Activated B cell treated with CpG ODN at 0.5 μM for 24 hours (primary cell): ENCODE data around the gene EIF3I. TPM values are rescaled to one million over a fixed set of nuclear protein-coding genes. Genes with fewer than 3 reads are reported as not detected.

Experiments used
- ATAC-seq: fragments of 200-7000 bp; cut with Tn5 transposase; one replicate; pipeline ENCODE4 v1.10.0; 2021; ENCODE audit warnings: low read depth, mild to moderate bottlenecking, moderate library complexity
- CTCF ChIA-PET: fragments of 350-600 bp; sonication (Branson Sonifier 250); formaldehyde crosslinking; loops from one replicate; lab custom pipeline; 2021; ENCODE audit warnings: antibody characterized with exemption; lab: Charles Lee
- POLR2A ChIA-PET: fragments of 350-600 bp; sonication (Branson Sonifier 250); formaldehyde crosslinking; loops from one replicate; lab custom pipeline; 2021; ENCODE audit warnings: antibody characterized with exemption; lab: Charles Lee
- DNase-seq: peaks from one replicate; pipeline ENCODE4 v3.0.0; 2022
- H3K27ac Mint-ChIP-seq: one replicate; pipeline ENCODE4 v1.8.0; 2020; ENCODE audit warnings: mixed read lengths
- H3K27me3 Mint-ChIP-seq: one replicate; pipeline ENCODE4 v1.8.0; 2021; ENCODE audit warnings: mixed read lengths
- H3K36me3 Mint-ChIP-seq: one replicate; pipeline ENCODE4 v1.8.0; 2021; ENCODE audit warnings: low read depth, mixed read lengths
- H3K4me1 Mint-ChIP-seq: one replicate; pipeline ENCODE4 v1.8.0; 2021; ENCODE audit warnings: mixed read lengths
- H3K4me3 Mint-ChIP-seq: one replicate; pipeline ENCODE4 v1.8.0; 2020; ENCODE audit warnings: mild to moderate bottlenecking, mixed read lengths
- H3K9me3 Mint-ChIP-seq: one replicate; pipeline ENCODE4 v1.8.0; 2020; ENCODE audit warnings: mixed read lengths
- intact Hi-C: fragments of 100-400 bp; cut with micrococcal nuclease; formaldehyde crosslinking; loops from one replicate; pipeline ENCODE4 v1.15.1; 2024
- total RNA-seq: library from RNA; stranded (reverse); gene quantifications from 2 replicates; pipeline ENCODE4 v1.2.3, GENCODE V29; 2022
- TF ChIP-seq, protein P1 (sequence below): fragments of 200-600 bp; IDR thresholded peaks from one replicate; pipeline ENCODE4 v1.8.0; 2022; ENCODE audit warnings: antibody characterized with exemption, mild to moderate bottlenecking

Gene EIF3I
- total RNA-seq, 1 donor from 2014 or later, result 196 TPM

DNA sequence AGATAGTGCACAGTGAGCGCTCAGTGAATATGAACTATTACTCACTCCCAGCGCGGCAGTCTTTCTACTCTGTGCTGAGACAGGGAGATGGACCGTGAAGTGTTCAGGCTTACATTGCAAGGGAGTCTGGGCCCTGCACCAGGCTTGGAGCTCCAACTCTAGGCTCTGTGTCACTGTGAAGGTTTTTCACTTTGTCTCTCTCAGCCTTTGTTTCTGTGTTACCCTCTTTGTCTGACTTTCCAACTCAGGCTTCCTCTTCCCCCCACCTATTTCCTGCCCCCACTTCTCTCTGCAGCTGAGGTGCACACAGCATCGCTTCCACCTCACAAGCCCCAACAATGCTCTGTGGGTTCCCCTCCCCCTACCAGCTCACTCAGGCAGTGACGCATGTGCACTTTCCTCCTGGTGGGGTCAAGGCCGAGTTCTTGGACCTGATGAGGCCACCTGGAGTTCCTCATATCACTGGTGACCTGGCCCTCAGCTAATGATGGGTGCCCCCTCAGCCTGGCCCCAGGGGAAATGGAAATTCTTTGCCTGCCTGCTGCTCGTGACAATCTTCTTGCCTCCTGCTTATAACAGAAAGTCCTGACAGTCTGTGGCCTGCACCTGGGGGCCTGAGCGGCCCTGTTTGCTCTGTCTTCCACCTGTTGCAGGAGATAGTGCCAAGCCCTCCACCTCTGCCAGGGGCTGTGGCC lies 27.8 kb downstream of the EIF3I start:
- POLR2A ChIA-PET, result interaction anchor here (0.6 to 7.2 kb wide), 27 partner anchors 9 to 1532 kb away, joined by 3 to 142 read pairs (median 5); partner anchors contain the start of genes BSDC1, CCDC28B, EIF3I and HDAC1
- H3K36me3 Mint-ChIP-seq, result no peaks in the 10 kb centered on the region
- DNase-seq (peak; percentile 68), ATAC-seq (peak; percentile 74)
- TF ChIP-seq, protein P1, sequence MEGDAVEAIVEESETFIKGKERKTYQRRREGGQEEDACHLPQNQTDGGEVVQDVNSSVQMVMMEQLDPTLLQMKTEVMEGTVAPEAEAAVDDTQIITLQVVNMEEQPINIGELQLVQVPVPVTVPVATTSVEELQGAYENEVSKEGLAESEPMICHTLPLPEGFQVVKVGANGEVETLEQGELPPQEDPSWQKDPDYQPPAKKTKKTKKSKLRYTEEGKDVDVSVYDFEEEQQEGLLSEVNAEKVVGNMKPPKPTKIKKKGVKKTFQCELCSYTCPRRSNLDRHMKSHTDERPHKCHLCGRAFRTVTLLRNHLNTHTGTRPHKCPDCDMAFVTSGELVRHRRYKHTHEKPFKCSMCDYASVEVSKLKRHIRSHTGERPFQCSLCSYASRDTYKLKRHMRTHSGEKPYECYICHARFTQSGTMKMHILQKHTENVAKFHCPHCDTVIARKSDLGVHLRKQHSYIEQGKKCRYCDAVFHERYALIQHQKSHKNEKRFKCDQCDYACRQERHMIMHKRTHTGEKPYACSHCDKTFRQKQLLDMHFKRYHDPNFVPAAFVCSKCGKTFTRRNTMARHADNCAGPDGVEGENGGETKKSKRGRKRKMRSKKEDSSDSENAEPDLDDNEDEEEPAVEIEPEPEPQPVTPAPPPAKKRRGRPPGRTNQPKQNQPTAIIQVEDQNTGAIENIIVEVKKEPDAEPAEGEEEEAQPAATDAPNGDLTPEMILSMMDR, result no peak
- H3K9me3 Mint-ChIP-seq, result no peaks in the 10 kb centered on the region
- H3K4me3 Mint-ChIP-seq, result peak overlapping the region; percentile 78
- peak overlapping the region; percentile 97 for H3K27ac Mint-ChIP-seq
- intact Hi-C loops, result loop anchor here (1.0 to 5.0 kb wide), 9 partner anchors 9 to 177 kb away; partner anchors contain the start of genes BSDC1, CCDC28B, EIF3I and KPNA6
- H3K27me3 Mint-ChIP-seq, result no peaks in the 10 kb centered on the region
- H3K4me1 Mint-ChIP-seq, result peaks cover 85% of the 10 kb centered on the region
- CTCF ChIA-PET, result interaction anchor here (0.6 to 4.8 kb wide), 10 partner anchors 9 to 91 kb away, joined by 3 to 47 read pairs (median 6); partner anchors contain the start of genes CCDC28B, HDAC1 and MARCKSL1

DNA sequence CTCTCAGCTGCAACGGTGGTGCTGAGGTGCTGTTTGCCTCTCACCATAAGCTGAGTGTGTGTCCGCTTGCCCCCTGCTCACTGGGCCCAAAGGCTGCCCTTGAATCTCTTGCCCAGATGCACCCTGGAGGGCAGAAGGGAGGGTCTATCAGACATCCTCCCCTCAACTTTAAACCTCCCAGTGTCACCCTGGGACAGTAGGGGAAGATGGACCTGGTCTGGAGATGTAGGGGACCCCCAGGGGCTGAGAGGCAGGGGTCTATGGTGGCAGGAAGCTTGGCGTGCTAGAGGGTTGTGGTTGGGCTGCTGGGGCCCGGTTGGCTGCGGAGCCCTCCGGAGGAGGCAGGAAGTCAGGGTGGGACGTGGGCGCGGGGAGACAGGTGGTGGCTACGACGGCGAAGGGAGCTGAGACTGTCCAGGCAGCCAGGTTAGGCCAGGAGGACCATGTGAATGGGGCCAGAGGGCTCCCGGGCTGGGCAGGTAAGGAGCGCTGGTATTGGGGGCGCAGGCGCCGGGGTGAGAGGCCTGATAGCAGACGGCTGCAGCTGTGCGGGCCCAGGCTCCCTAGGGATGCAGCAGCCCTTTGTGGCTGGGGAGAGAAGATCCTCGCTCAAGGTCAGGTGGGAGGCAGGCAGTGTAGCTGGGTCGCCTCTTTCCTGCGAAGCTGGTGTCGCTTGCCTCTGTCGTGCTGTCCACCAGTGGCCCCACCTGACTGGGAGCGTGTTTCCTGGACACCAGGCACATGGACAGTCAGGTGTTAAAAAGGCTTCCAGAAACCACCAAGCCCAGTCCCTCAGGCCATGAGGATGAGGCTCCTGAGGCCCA lies 28.9 kb downstream of the EIF3I start, which contains the start of gene LCK:
TSS of gene LCK (plus strand) at position 373 of the 824 bp plus-strand sequence. CDS start 23,065 bp downstream, outside the sequence.
- ChIA-PET CTCF (interaction anchor here (1.1 to 4.8 kb wide), 3 partner anchors 10 to 85 kb away, joined by 3 to 42 read pairs (median 27); partner anchors contain the start of genes HDAC1 and MARCKSL1), POLR2A (interaction anchor here (0.5 to 7.2 kb wide), 22 partner anchors 8 to 488 kb away, joined by 3 to 142 read pairs (median 6); partner anchors contain the start of genes BSDC1, CCDC28B, EIF3I and HDAC1)
- Mint-ChIP-seq H3K27me3 (no peaks in the 10 kb centered on the region), H3K27ac (peak within 1 kb of the TSS; percentile 97), H3K4me1 (peaks cover 93% of the 10 kb centered on the region), H3K9me3 (no peaks in the 10 kb centered on the region), H3K4me3 (peak within 1 kb of the TSS; percentile 78), H3K36me3 (no peaks in the 10 kb centered on the region)
- intact Hi-C loops, result loop anchor here (1.0 to 5.0 kb wide), 9 partner anchors 10 to 178 kb away; partner anchors contain the start of genes BSDC1, CCDC28B, EIF3I and KPNA6
- TF ChIP-seq, protein P1, result no peak
- DNase-seq (peak; percentile 59), ATAC-seq (peak; percentile 28)

DNA sequence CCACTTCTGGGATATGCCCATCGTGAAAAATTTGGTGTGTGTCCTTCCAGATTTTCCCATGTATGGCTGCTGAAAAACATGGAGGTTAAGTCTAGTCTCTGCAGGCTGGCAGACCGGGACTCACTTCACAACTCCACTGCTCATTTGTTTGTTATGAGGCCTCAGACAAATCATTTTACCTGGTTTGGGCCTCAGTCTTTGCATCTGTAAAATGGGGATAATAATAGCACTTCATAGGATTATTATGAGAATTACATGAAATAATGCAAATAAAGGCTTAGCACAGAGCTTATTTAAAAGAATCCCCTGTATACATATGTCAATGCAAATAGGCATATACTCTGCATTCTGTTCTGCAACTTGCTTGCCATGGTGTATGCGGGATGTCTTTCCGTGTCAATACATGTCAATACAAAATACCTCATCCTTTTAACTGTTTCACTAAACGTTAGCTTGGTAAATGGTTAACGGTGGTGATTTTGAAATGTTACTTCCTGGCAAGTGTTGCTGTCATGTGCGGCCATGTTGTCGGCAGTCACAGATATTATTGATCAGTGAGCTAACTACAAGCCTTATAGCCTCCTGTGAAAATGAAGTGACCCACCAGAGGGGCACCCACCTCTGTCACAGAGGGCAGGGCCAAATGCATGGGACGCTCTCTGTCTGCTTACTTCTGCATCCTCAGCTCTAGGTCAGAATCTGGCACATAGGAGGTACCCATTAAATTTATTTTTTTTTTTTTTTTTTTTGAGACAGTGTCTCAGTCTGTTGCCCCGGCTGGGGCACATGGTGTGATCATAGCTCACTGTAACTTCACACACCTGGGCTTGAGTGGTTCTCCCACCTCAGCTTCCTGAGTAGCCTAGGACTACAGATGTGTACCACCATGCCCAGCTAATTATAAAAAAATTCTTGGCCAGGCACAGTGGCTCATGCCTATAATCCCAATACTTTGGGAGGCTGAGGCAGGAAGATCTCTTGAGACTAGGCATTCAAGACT lies 33.2 kb downstream of the EIF3I start:
- Mint-ChIP-seq H3K27me3 (no peaks in the 10 kb centered on the region), H3K4me3 (no peak overlapping the region), H3K9me3 (no peaks in the 10 kb centered on the region), H3K4me1 (peaks cover 64% of the 10 kb centered on the region), H3K27ac (peak overlapping the region; percentile 75), H3K36me3 (no peaks in the 10 kb centered on the region)
- intact Hi-C loops, result loop anchor here (2.0 kb wide), 1 partner anchor 15 kb away; no protein-coding TSS in a partner anchor
- no peak for DNase-seq
- TF ChIP-seq, protein P1, result no peak
- POLR2A ChIA-PET, result interaction anchor here (0.6 to 2.7 kb wide), 11 partner anchors 15 to 139 kb away, joined by 3 to 21 read pairs (median 5); partner anchors contain the start of genes HDAC1 and MARCKSL1
- ATAC-seq, result no peak
- CTCF ChIA-PET, result interaction anchor here (0.8 to 1.3 kb wide), 4 partner anchors 14 to 81 kb away, joined by 3 to 4 read pairs (median 3); partner anchors contain the start of gene MARCKSL1

DNA sequence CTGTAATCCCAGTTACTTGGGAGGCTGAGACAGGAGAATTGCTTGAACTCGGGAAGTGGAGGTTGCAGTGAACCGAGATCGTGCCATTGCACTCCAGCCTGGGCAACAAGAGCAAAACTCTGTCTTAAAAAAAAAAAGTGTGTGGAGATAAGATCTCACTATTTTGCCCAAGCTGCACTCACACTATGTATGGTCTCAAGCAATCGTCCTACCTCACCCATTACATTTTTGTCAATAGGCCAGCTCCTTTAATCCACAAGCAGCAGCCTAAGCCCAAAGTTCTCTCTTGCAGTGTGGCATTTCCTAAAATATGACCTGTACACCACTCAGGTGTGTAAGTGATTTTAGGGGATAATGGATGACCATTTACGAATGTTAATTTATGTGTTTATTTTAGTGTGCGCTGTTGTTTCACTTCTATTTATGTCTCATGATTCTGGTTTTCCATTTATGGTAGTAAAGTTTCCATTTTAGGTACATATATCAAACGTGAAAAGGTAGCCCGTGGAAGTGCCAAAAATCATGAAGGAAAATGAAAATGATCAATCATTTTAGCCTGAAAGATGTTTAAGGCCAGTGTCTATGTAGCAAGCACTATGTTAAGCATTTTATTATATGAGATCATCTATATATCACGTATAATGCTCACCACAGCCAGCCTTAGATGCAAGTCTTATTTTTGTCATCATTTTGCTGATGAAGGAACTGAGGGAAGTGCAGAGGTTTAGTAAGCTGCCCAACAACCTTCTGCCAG lies 34.4 kb downstream of the EIF3I start:
- intact Hi-C loops, result no loop called here
- Mint-ChIP-seq H3K4me1 (peaks cover 52% of the 10 kb centered on the region), H3K27ac (peak overlapping the region; percentile 69), H3K36me3 (peaks cover 2% of the 10 kb centered on the region), H3K9me3 (no peaks in the 10 kb centered on the region), H3K4me3 (peak overlapping the region; percentile 32), H3K27me3 (no peaks in the 10 kb centered on the region)
- ATAC-seq, result no peak
- CTCF ChIA-PET, result interaction anchor here (1.9 kb wide), 1 partner anchor 8 kb away, joined by 8 read pairs; no protein-coding TSS in a partner anchor
- DNase-seq, result no peak
- TF ChIP-seq, protein P1, result no peak
- POLR2A ChIA-PET, result interaction anchor here (1.1 to 2.7 kb wide), 4 partner anchors 16 to 138 kb away, joined by 3 to 21 read pairs (median 4); partner anchors contain the start of gene HDAC1
